ENCODE results near the gene KNL1.

The KNL1 gene

GRCh38 chr15:40696228-40696627 lies 102.2 kb downstream of the KNL1 start:
- DNase-seq (ENCODE audit: low spot score) = no peak
- TF ChIP-seq, protein P1, sequence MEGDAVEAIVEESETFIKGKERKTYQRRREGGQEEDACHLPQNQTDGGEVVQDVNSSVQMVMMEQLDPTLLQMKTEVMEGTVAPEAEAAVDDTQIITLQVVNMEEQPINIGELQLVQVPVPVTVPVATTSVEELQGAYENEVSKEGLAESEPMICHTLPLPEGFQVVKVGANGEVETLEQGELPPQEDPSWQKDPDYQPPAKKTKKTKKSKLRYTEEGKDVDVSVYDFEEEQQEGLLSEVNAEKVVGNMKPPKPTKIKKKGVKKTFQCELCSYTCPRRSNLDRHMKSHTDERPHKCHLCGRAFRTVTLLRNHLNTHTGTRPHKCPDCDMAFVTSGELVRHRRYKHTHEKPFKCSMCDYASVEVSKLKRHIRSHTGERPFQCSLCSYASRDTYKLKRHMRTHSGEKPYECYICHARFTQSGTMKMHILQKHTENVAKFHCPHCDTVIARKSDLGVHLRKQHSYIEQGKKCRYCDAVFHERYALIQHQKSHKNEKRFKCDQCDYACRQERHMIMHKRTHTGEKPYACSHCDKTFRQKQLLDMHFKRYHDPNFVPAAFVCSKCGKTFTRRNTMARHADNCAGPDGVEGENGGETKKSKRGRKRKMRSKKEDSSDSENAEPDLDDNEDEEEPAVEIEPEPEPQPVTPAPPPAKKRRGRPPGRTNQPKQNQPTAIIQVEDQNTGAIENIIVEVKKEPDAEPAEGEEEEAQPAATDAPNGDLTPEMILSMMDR (IDR thresholded peaks at IDR 0.05) = no peak
- H3K27ac ChIP-seq = no peak overlapping the region
- no peak overlapping the region for H3K4me3 ChIP-seq

DNA sequence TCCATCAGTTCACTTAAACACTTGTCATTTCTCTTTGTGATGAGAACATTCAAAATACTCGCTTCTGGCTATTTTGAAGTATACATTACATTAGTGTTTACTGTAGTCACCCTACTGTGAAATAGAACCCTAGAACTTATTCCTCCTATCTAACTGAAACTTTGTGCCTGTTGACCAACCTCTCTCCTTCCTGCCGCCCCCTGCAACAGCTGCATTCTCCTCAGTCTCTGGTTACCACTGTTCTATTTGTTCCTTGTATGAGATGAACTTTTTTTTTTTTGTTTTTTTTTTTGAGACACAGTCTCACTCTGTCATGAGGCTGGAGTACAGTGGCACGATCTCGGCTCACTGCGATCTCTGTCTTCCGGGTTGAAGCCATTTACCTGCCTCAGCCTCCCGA lies 103.9 kb downstream of the KNL1 start:
- TF ChIP-seq, protein P1 (IDR thresholded peaks at IDR 0.05) = no peak
- Histone ChIP-seq H3K4me3 (no peak overlapping the region), H3K27ac (no peak overlapping the region)
- no peak for DNase-seq (ENCODE audit: low spot score)

DNA sequence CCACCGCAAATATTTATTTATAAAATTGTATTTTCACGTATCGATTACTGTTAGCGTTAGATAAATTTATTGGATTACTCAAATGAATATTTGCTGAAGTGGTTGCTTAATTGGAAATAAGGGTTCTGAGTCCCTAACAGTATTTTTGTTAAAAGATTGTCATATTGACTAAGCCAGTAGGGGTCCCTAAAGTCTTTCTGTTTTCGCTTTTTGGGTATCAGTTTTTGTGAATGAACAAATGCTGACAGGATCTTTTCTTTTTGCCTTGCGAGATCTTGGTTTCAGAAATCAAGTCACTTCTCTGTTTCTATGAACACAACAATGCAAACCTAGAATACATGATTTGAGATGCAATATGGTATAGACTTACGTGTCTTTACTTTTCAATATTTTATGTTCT lies 108.0 kb downstream of the KNL1 start:
- TF ChIP-seq, protein P1 (IDR thresholded peaks at IDR 0.05) = no peak
- DNase-seq (ENCODE audit: low spot score) = no peak
- H3K27ac ChIP-seq = no peak overlapping the region
- no peak overlapping the region for H3K4me3 ChIP-seq

GRCh38 chr15:40706121-40706520 lies 112.1 kb downstream of the KNL1 start:
- TF ChIP-seq, protein P1 (IDR thresholded peaks at IDR 0.05) = no peak
- Histone ChIP-seq H3K4me3 (no peak overlapping the region), H3K27ac (no peak overlapping the region)
- no peak for DNase-seq (ENCODE audit: low spot score)
